ENCODE data around the gene AKR1A1.

The AKR1A1 gene

GRCh38 chr1:45610589-45611226, 60.1 kb downstream of the AKR1A1 start:
- FAIRE-seq (no peak), DNase-seq (ENCODE audit: insufficient read length, low spot score) (no peak)
- TF ChIP-seq PAX5 (IDR thresholded peaks at IDR 0.05; ENCODE audit: insufficient read depth, low read length, severe bottlenecking) = no peak
- peak; percentile 52; the same call in 1 of the 2 replicates for TF ChIP-seq POLR2A (IDR thresholded peaks at IDR 0.05; ENCODE audit: low read depth, low read length)
- no peak for TF ChIP-seq SPI1 (IDR thresholded peaks at IDR 0.05; ENCODE audit: low read depth, low read length)
- TF ChIP-seq TAF1 (IDR thresholded peaks at IDR 0.05; ENCODE audit: low read depth, low read length) = no peak
- peak; percentile 75 for TF ChIP-seq POLR2AphosphoS5 (IDR thresholded peaks at IDR 0.05; ENCODE audit: low read depth, low read length)

GRCh38 chr1:45612941-45613579, 62.4 kb downstream of the AKR1A1 start:
- FAIRE-seq = no peak
- DNase-seq (ENCODE audit: insufficient read length, low spot score) = no peak
- no peak for TF ChIP-seq TAF1 (IDR thresholded peaks at IDR 0.05; ENCODE audit: low read depth, low read length)
- 0 out of 2 replicates have a peak, but pooled peaks have one; percentile 22 for TF ChIP-seq POLR2AphosphoS5 (IDR thresholded peaks at IDR 0.05; ENCODE audit: low read depth, low read length)

- TF ChIP-seq POLR2A (IDR thresholded peaks at IDR 0.05; ENCODE audit: low read depth, low read length) (no peak), POLR2AphosphoS5 (IDR thresholded peaks at IDR 0.05; ENCODE audit: low read depth, low read length) (no peak), POU2F2 (IDR thresholded peaks at IDR 0.05; ENCODE audit: low read depth, low read length) (no peak), SPI1 (IDR thresholded peaks at IDR 0.05; ENCODE audit: low read depth, low read length) (no peak), PAX5 (IDR thresholded peaks at IDR 0.05; ENCODE audit: insufficient read depth, low read length, severe bottlenecking) (no peak), TAF1 (IDR thresholded peaks at IDR 0.05; ENCODE audit: low read depth, low read length) (no peak)
- FAIRE-seq (no peak), DNase-seq (ENCODE audit: insufficient read length, low spot score) (no peak)
These were observed 65.3 kb downstream of the AKR1A1 start for GRCh38 chr1:45615885-45616284.

- DNase-seq (ENCODE audit: insufficient read length, low spot score) (no peak), FAIRE-seq (peak; percentile 9)
- TF ChIP-seq POLR2A (IDR thresholded peaks at IDR 0.05; ENCODE audit: low read depth, low read length) = no peak
- TF ChIP-seq POU2F2 (IDR thresholded peaks at IDR 0.05; ENCODE audit: low read depth, low read length) = no peak
- no peak for TF ChIP-seq POLR2AphosphoS5 (IDR thresholded peaks at IDR 0.05; ENCODE audit: low read depth, low read length)
- TF ChIP-seq SPI1 (IDR thresholded peaks at IDR 0.05; ENCODE audit: low read depth, low read length) = no peak
- no peak for TF ChIP-seq PAX5 (IDR thresholded peaks at IDR 0.05; ENCODE audit: insufficient read depth, low read length, severe bottlenecking)
- TF ChIP-seq TAF1 (IDR thresholded peaks at IDR 0.05; ENCODE audit: low read depth, low read length) = no peak
These were observed 67.0 kb downstream of the AKR1A1 start for GRCh38 chr1:45617618-45618017.

GRCh38 chr1:45619149-45619921, 68.7 kb downstream of the AKR1A1 start:
- FAIRE-seq = no peak
- DNase-seq (ENCODE audit: insufficient read length, low spot score) = no peak
- TF ChIP-seq POLR2AphosphoS5 (IDR thresholded peaks at IDR 0.05; ENCODE audit: low read depth, low read length) (peak; percentile 28; the same call in 1 of the 2 replicates), TAF1 (IDR thresholded peaks at IDR 0.05; ENCODE audit: low read depth, low read length) (no peak)

All from GM12891 (cell line).